Adrenal gland (tissue), 12 donors: ENCODE data around the gene PLCG2. TPM values are rescaled to one million over a fixed set of nuclear protein-coding genes. Genes with fewer than 3 reads are reported as not detected.
"Not testable (repeated sequence)": the region's sequence is repeated elsewhere in the genome, so short reads cannot be mapped to it uniquely, and the experiment has no call there.

Experiments used
- DNase-seq, 7 donors: peaks; one replicate each; pipeline ENCODE4 v3.0.0-alpha.2; 2019 to 2020
- H3K27ac ChIP-seq, 5 donors: fragments of 200-600 bp; sonication (generic) in 4 of 5; 1 replicate in 3 of 5; 2 replicates in 2 of 5; pipeline versions ENCODE4 v1.5.1 to v1.8.0; 2016 to 2020; ENCODE audit warnings: mild to moderate bottlenecking in 1 of 5
- H3K27me3 ChIP-seq: fragments of 200-600 bp; 2 replicates; pipeline ENCODE4 v1.8.0; 2021
- H3K36me3 ChIP-seq, 2 donors: fragments of 200-600 bp; replicated peaks in 1 of 2; 1 replicate in 1 of 2; 2 replicates in 1 of 2; pipeline versions ENCODE4 v1.5.1 to v1.8.0; 2018 to 2022
- H3K4me1 ChIP-seq, 2 donors: fragments of 200-600 bp; replicated peaks in 1 of 2; 1 replicate in 1 of 2; 2 replicates in 1 of 2; pipeline versions ENCODE4 v1.5.1 to v1.8.0; 2018 to 2021
- H3K4me3 ChIP-seq, 4 donors: fragments of 200-600 bp; sonication (generic) in 3 of 4; one replicate each; pipeline ENCODE4 v1.5.1; 2016 to 2018
- H3K9me3 ChIP-seq, 3 donors: fragments of 200-600 bp; sonication (generic) in 1 of 3; replicated peaks in 1 of 3; 1 replicate in 2 of 3; 2 replicates in 1 of 3; pipeline versions ENCODE4 v1.5.1 to v1.8.0; 2016 to 2021
- POLR2A ChIP-seq, 2 donors: fragments of 450-650 bp; IDR thresholded peaks; one replicate each; pipeline ENCODE4 v1.6.1; 2017; ENCODE audit warnings: antibody characterized with exemption in 2 of 2, mild to moderate bottlenecking in 2 of 2, moderate library complexity in 1 of 2
- WGBS, 4 donors: extraction: QIAGEN DNeasy Blood & Tissue Kit in 2 of 4; methylation state at CpG; one replicate each; pipeline versions ENCODE4 v1.1.5 to v1.1.7; 2013 to 2017; 5-methylcytosine and 5-hydroxymethylcytosine counted together
- intact Hi-C, 2 donors: fragments of 100-400 bp; cut with DNase I; formaldehyde crosslinking; loops; one replicate each; pipeline versions ENCODE4 v1.14.1 to v1.15.0; 2022 to 2023
- polyA plus RNA-seq, 3 donors: library from polyadenylated mRNA; stranded (reverse); fragments of 200-250 nt in 2 of 3; fragments of 350-450 nt in 1 of 3; fragmentation: Illumina TruSeq in 1 of 3; extraction: RNeasy Lipid Tissue Mini Kit (QIAGEN cat#74804) in 1 of 3; gene quantifications; one replicate each; pipeline ENCODE4 v1.2.3, GENCODE V29; 2013 to 2014
- total RNA-seq, 9 donors: library from RNA; depleted of rRNA in 4 of 9; stranded (reverse); fragments of >200 nt in 4 of 9; fragments of 120-200 nt in 1 of 9; fragmentation: NEBNext Ultra II Directional in 1 of 9; extraction: Animal tissue kit (Norgen Biotek cat#: 25700) in 1 of 9; gene quantifications; one replicate each; pipeline versions ENCODE4 v1.1.0 to v1.2.4, GENCODE V29; 2013 to 2023
- TF ChIP-seq, protein P1 (sequence below), 6 experiments: fragments of 450-650 bp in 4 of 6; fragments of 200-600 bp in 2 of 6; sonication (generic) in 1 of 6; IDR thresholded peaks; 1 replicate in 5 of 6; 2 replicates in 1 of 6; pipeline versions ENCODE4 v1.5.1 to v1.8.0; 2016 to 2021; ENCODE audit warnings: antibody characterized with exemption in 6 of 6, mild to moderate bottlenecking in 2 of 6, moderate library complexity in 1 of 6
- donor health status: healthy with polysubstance abuse.
- donor health status: Bipolar disorder and iron deficiency.
- donor health status: DM: yes; HTN: yes; CAD: no.
- donor health status: DM: no; HTN: no; CAD: no.
- donor health status: DM: no; HTN: no; CAD: no.
- donor health status: DM: yes; HTN: yes; CAD: no.

PLCG2 gene
- total and polyA plus RNA-seq, 12 donors = 4.8 to 47.6 (median 10.9) TPM

DNA sequence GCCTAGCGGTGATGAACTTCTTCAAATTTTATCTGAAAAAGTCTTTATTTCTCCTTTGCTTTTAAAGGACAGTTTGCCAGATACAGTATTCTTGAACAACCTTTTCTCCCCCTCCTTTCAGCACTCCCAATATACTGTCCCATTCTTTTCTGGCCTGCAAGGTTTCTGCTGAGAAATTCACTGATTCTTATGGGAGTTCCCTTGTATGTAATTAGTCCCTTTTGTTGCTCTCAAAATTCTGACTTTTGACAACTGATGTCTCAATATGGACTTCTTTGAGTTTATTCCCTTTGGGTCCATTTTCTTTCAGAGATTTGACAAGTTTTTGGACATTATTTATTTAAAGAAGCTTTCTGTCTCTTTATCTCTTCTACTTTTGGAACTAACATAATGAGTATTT lies 192.8 kb downstream of the PLCG2 start:
- no peaks in the 10 kb centered on the region for H3K27me3 ChIP-seq
- intact Hi-C loops = no loop called here
- no peak overlapping the region for H3K27ac ChIP-seq
- DNase-seq = no peak
- no peaks in the 10 kb centered on the region for H3K4me1 ChIP-seq
- WGBS, 4 donors = 96 to 100% (median 97%) methylated on average over 1 of the region's 1 CpG
- no peak for TF ChIP-seq POLR2A (IDR thresholded peaks at IDR 0.05)
- TF ChIP-seq, protein P1, sequence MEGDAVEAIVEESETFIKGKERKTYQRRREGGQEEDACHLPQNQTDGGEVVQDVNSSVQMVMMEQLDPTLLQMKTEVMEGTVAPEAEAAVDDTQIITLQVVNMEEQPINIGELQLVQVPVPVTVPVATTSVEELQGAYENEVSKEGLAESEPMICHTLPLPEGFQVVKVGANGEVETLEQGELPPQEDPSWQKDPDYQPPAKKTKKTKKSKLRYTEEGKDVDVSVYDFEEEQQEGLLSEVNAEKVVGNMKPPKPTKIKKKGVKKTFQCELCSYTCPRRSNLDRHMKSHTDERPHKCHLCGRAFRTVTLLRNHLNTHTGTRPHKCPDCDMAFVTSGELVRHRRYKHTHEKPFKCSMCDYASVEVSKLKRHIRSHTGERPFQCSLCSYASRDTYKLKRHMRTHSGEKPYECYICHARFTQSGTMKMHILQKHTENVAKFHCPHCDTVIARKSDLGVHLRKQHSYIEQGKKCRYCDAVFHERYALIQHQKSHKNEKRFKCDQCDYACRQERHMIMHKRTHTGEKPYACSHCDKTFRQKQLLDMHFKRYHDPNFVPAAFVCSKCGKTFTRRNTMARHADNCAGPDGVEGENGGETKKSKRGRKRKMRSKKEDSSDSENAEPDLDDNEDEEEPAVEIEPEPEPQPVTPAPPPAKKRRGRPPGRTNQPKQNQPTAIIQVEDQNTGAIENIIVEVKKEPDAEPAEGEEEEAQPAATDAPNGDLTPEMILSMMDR (IDR thresholded peaks at IDR 0.05) = no peak
- H3K9me3 ChIP-seq = peaks cover 0 to 5% (median 0%) of the 10 kb centered on the region in 3 donors
- no peaks in the 10 kb centered on the region for H3K36me3 ChIP-seq
- H3K4me3 ChIP-seq = no peak overlapping the region

DNA sequence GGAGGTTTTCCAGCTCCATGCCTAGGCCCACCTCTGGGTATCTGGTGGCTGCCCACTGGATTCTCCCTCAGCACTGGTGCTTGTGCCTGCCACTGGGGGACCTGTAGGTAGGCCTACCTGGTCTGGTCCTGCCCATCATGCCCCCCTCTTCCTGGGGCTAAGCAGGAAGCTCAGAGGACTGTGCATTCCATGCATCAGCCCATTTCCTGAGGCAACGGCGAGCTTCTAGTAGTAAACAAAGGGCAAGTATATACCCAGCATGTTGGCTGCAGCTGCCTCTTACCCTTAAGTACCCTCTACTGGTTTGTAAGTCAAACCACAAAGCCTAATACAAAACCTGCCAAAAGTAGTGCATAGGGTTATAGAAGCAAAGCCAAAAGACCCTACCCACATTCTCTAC lies 194.6 kb downstream of the PLCG2 start:
- no peaks in the 10 kb centered on the region for H3K36me3 ChIP-seq
- no peak for TF ChIP-seq POLR2A (IDR thresholded peaks at IDR 0.05)
- TF ChIP-seq, protein P1 (IDR thresholded peaks at IDR 0.05) = no peak
- no peaks in the 10 kb centered on the region for H3K27me3 ChIP-seq
- WGBS, 4 donors = 58 to 81% (median 69%) methylated on average over 2 of the region's 2 CpGs
- no peak overlapping the region for H3K27ac ChIP-seq
- DNase-seq = no peak
- H3K9me3 ChIP-seq = peaks cover 0 to 5% (median 0%) of the 10 kb centered on the region in 3 donors
- H3K4me1 ChIP-seq = no peaks in the 10 kb centered on the region
- intact Hi-C loops = no loop called here
- no peak overlapping the region for H3K4me3 ChIP-seq

DNA sequence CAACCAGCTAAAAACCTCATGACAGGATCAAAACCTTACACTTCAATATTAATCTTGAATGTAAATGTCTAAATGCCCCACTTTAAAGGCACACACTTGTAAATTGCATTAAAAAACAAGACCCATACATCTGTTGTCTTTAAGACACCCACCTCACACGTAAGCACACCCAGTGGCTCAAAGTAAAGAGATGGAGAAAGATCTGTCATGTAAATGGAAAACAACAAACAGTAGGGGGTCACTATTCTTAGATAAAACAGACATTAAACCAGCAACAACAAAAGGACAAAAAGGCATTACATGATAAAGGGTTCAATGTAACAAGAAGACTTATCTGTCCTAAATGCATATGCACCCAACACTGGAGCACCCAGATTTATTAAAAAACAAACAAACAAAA lies 196.5 kb downstream of the PLCG2 start:
- intact Hi-C loops = no loop called here
- 33 to 52% (median 49%) methylated on average over 1 of the region's 1 CpG for WGBS, 4 donors
- H3K27ac ChIP-seq = no peak overlapping the region

DNA sequence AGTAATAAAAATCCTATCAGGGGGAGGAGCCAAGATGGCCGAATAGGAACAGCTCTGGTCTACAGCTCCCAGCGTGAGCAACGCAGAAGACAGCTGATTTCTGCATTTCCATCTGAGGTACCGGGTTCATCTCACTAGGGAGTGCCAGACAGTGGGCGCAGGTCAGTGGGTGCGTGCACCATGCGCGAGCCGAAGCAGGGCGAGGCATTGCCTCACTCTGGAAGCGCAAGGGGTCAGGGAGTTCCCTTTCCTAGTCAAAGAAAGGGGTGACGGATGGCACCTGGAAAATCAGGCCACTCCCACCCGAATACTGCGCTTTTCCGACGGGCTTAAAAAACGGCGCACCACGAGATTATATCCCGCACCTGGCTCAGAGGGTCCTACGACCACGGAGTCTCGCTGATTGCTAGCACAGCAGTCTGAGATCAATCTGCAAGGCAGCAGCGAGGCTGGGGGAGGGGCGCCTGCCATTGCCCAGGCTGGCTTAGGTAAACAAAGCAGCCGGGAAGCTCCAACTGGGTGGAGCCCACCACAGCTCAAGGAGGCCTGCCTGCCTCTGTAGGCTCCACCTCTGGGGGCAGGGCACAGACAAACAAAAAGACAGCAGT lies 198.3 kb downstream of the PLCG2 start:
- H3K4me3 ChIP-seq, intact Hi-C loops, H3K36me3 ChIP-seq, H3K27me3 ChIP-seq, H3K27ac ChIP-seq, H3K9me3 ChIP-seq, DNase-seq, H3K4me1 ChIP-seq: not testable (repeated sequence)
- 87 to 92% (median 88%) methylated on average over 24 to 26 of the region's 26 CpGs for WGBS, 4 donors

More for the DNA sequence above, 196.5 kb downstream of the PLCG2 start:
- TF ChIP-seq POLR2A (IDR thresholded peaks at IDR 0.05) = no peak
- TF ChIP-seq, protein P1 (IDR thresholded peaks at IDR 0.05) = no peak
- Histone ChIP-seq H3K4me1 (no peaks in the 10 kb centered on the region), H3K9me3 (peaks cover 0 to 5% (median 0%) of the 10 kb centered on the region in 3 donors), H3K27me3 (no peaks in the 10 kb centered on the region), H3K36me3 (no peaks in the 10 kb centered on the region), H3K4me3 (no peak overlapping the region)
- DNase-seq = no peak

DNA sequence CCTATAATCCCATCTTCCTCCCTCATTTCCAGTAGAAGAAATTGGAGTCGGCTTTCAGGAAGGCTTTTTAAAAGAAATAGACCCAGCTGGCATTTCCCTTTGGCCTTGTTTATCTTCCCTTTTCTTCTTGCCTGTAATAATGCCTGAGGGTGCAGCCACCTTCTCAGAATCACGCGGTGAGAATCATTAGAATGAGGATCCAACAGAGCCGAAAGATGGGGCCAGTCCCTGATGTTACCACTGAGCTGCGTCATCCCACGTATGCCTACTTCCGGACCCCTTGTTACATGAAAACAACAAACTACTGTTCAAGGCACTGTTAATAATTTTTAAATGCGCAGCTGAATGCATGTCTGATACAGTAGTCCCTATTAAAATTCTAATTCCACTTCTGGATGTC lies 208.0 kb downstream of the PLCG2 start:
- Histone ChIP-seq H3K9me3 (no peaks in the 10 kb centered on the region), H3K27ac (no peak overlapping the region), H3K4me1 (no peaks in the 10 kb centered on the region), H3K4me3 (no peak overlapping the region), H3K27me3 (no peaks in the 10 kb centered on the region), H3K36me3 (no peaks in the 10 kb centered on the region)
- 84 to 92% (median 86%) methylated on average over 8 of the region's 8 CpGs for WGBS, 4 donors
- intact Hi-C loops = no loop called here
- no peak for DNase-seq
- no peak for TF ChIP-seq POLR2A (IDR thresholded peaks at IDR 0.05)
- TF ChIP-seq, protein P1 (IDR thresholded peaks at IDR 0.05) = no peak
